PFSK-1 (cell line): ENCODE measurements around the gene ST8SIA1.

ENCODE experiments used
- POLR2AphosphoS5 ChIP-seq: IDR thresholded peaks from 2 replicates; pipeline ENCODE4 v1.6.1; 2012; ENCODE audit warnings: low read depth, mild to moderate bottlenecking, control low read depth, low read length, moderate library complexity
- SIN3A ChIP-seq: IDR thresholded peaks from 2 replicates; pipeline ENCODE4 v1.6.1; 2012; ENCODE audit warnings: mild to moderate bottlenecking, low read length, moderate library complexity, borderline replicate concordance; ENCODE audit not compliant: insufficient read depth
- TAF1 ChIP-seq: IDR thresholded peaks from 2 replicates; pipeline ENCODE4 v1.6.1; 2012; ENCODE audit warnings: low read length, control low read depth, borderline replicate concordance; ENCODE audit not compliant: insufficient read depth
- TF ChIP-seq, protein P1 (sequence below), 2 experiments: IDR thresholded peaks; 2 replicates each; pipeline versions ENCODE4 v1.6.1 to v1.8.0; 2011 to 2012; ENCODE audit warnings: low read depth in 2 of 2, low read length in 2 of 2, control low read depth in 1 of 2, inconsistent platforms in 1 of 2, mild to moderate bottlenecking in 1 of 2, moderate library complexity in 1 of 2; ENCODE audit not compliant: insufficient read depth in 1 of 2

DNA sequence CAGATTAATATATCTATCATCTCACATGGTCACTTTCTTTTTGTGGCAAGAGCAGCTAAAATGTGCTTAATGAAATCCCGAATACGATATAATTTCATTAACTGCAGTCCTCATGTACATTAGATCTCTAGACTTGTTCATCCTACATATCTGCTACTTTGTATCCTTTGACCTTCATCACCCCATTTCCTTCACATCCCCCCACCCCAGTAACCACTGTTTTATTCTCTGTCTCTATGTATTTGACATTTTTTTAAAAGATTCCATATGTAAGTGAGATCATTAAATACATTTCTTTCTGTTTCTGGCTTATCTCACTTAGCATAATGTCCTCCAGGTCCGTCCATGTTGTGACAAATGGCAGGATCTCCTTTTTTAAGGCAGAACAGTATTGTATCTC, 23.0 kb upstream of the ST8SIA1 start:
- TF ChIP-seq, protein P1, sequence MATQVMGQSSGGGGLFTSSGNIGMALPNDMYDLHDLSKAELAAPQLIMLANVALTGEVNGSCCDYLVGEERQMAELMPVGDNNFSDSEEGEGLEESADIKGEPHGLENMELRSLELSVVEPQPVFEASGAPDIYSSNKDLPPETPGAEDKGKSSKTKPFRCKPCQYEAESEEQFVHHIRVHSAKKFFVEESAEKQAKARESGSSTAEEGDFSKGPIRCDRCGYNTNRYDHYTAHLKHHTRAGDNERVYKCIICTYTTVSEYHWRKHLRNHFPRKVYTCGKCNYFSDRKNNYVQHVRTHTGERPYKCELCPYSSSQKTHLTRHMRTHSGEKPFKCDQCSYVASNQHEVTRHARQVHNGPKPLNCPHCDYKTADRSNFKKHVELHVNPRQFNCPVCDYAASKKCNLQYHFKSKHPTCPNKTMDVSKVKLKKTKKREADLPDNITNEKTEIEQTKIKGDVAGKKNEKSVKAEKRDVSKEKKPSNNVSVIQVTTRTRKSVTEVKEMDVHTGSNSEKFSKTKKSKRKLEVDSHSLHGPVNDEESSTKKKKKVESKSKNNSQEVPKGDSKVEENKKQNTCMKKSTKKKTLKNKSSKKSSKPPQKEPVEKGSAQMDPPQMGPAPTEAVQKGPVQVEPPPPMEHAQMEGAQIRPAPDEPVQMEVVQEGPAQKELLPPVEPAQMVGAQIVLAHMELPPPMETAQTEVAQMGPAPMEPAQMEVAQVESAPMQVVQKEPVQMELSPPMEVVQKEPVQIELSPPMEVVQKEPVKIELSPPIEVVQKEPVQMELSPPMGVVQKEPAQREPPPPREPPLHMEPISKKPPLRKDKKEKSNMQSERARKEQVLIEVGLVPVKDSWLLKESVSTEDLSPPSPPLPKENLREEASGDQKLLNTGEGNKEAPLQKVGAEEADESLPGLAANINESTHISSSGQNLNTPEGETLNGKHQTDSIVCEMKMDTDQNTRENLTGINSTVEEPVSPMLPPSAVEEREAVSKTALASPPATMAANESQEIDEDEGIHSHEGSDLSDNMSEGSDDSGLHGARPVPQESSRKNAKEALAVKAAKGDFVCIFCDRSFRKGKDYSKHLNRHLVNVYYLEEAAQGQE (IDR thresholded peaks at IDR 0.05; ENCODE audit: insufficient read depth in 1 of 2, low read depth in 2 of 2, low read length in 2 of 2): no peak
- TF ChIP-seq POLR2AphosphoS5 (no peak), SIN3A (no peak), TAF1 (no peak)
